CD4-positive, alpha-beta T cell treated with Interleukin-15 for 4 hours (primary cell): Measurements from ENCODE around the gene ULK4.

Experiments
- DNase-seq: peaks from one replicate; pipeline ENCODE4 v3.0.0-alpha.2; 2020; ENCODE audit warnings: low spot score

Gene ULK4

GRCh38 chr3:41259449-41260062 lies 702.3 kb downstream of the ULK4 start:
- DNase-seq, result no peak

GRCh38 chr3:41258239-41258800 lies 703.6 kb downstream of the ULK4 start:
- no peak for DNase-seq

GRCh38 chr3:41251593-41251992 lies 710.3 kb downstream of the ULK4 start:
- DNase-seq, result no peak

- DNase-seq, result no peak
These were observed 711.1 kb downstream of the ULK4 start for GRCh38 chr3:41250825-41251224.

- no peak for DNase-seq
These were observed 712.6 kb downstream of the ULK4 start for GRCh38 chr3:41249318-41249717.

GRCh38 chr3:41248525-41248924 lies 713.4 kb downstream of the ULK4 start:
- no peak for DNase-seq

- no peak for DNase-seq
These were observed 714.6 kb downstream of the ULK4 start for GRCh38 chr3:41247055-41248004.

- no peak for DNase-seq
These were observed 717.1 kb downstream of the ULK4 start for GRCh38 chr3:41244620-41245336.

GRCh38 chr3:41243183-41243582 lies 718.7 kb downstream of the ULK4 start:
- no peak for DNase-seq

GRCh38 chr3:41241800-41242571 lies 719.9 kb downstream of the ULK4 start:
- DNase-seq, result no peak

- DNase-seq, result no peak
These were observed 720.7 kb downstream of the ULK4 start for GRCh38 chr3:41241161-41241560.

- DNase-seq, result no peak
These were observed 722.3 kb downstream of the ULK4 start for GRCh38 chr3:41239587-41239986.

GRCh38 chr3:41237907-41238306 lies 724.0 kb downstream of the ULK4 start:
- no peak for DNase-seq

- no peak for DNase-seq
These were observed 725.7 kb downstream of the ULK4 start for GRCh38 chr3:41236228-41236627.

GRCh38 chr3:41234823-41235721 lies 726.8 kb downstream of the ULK4 start:
- no peak for DNase-seq

GRCh38 chr3:41224120-41224806 lies 737.6 kb downstream of the ULK4 start:
- no peak for DNase-seq

- no peak for DNase-seq
These were observed 738.2 kb downstream of the ULK4 start for GRCh38 chr3:41223691-41224090.

- no peak for DNase-seq
These were observed 738.8 kb downstream of the ULK4 start for GRCh38 chr3:41223078-41223477.

- no peak for DNase-seq
These were observed 739.4 kb downstream of the ULK4 start for GRCh38 chr3:41222501-41222900.

- no peak for DNase-seq
These were observed 739.9 kb downstream of the ULK4 start for GRCh38 chr3:41222012-41222411.
